Uterus (tissue), 2 donors: ENCODE measurements around the gene PKD2L1.

Source experiments
- CTCF ChIP-seq, 4 experiments: fragments of 200-600 bp in 2 of 4; fragments of 450-650 bp in 2 of 4; sonication (generic) in 2 of 4; IDR thresholded peaks; one replicate each; pipeline ENCODE4 v1.5.1; 2016 to 2019; ENCODE audit warnings: antibody characterized with exemption in 4 of 4, mild to moderate bottlenecking in 2 of 4, moderate library complexity in 1 of 4
- POLR2A ChIP-seq, 2 donors: fragments of 450-650 bp; IDR thresholded peaks; one replicate each; pipeline ENCODE4 v1.6.1; 2016; ENCODE audit warnings: antibody characterized with exemption in 2 of 2, mild to moderate bottlenecking in 1 of 2, moderate library complexity in 1 of 2

GRCh38 chr10:100345570-100346330, 15.7 kb upstream of the PKD2L1 start:
- TF ChIP-seq CTCF (IDR thresholded peaks at IDR 0.05) (no peak), POLR2A (IDR thresholded peaks at IDR 0.05) (no peak)
